Stimulated activated naive CD8-positive, alpha-beta T cell treated with anti-CD3 and anti-CD28 coated beads, Interleukin-15, Interleukin-2, amounts not matched to agents 100 ng/mL and 50 ng/mL, for 24 hours (primary cell): ENCODE data around the gene UNC45A.

ENCODE experiments used
- H3K27ac Mint-ChIP-seq: one replicate; pipeline ENCODE4 v1.8.0; 2021; ENCODE audit warnings: mild to moderate bottlenecking, mixed read lengths
- H3K27me3 Mint-ChIP-seq: one replicate; pipeline ENCODE4 v1.8.0; 2021; ENCODE audit warnings: mixed read lengths
- H3K36me3 Mint-ChIP-seq: one replicate; pipeline ENCODE4 v1.8.0; 2021; ENCODE audit warnings: low read depth, mixed read lengths
- H3K4me1 Mint-ChIP-seq: one replicate; pipeline ENCODE4 v1.8.0; 2021; ENCODE audit warnings: low read depth, mixed read lengths
- H3K4me3 Mint-ChIP-seq: one replicate; pipeline ENCODE4 v1.8.0; 2021; ENCODE audit warnings: mild to moderate bottlenecking, mixed read lengths
- H3K9me3 Mint-ChIP-seq: one replicate; pipeline ENCODE4 v1.8.0; 2021; ENCODE audit warnings: mixed read lengths

Gene UNC45A

GRCh38 chr15:90941038-90941437, 6.0 kb downstream of the UNC45A start:
- Mint-ChIP-seq H3K4me3 (no peak overlapping the region), H3K27ac (no peak overlapping the region), H3K36me3 (peaks cover 60% of the 10 kb centered on the region), H3K4me1 (peaks cover 9% of the 10 kb centered on the region), H3K9me3 (no peaks in the 10 kb centered on the region), H3K27me3 (no peaks in the 10 kb centered on the region)

GRCh38 chr15:90942354-90943120, 7.5 kb downstream of the UNC45A start:
- Mint-ChIP-seq H3K4me1 (no peaks in the 10 kb centered on the region), H3K36me3 (peaks cover 54% of the 10 kb centered on the region)

GRCh38 chr15:90945091-90945490, 10.0 kb downstream of the UNC45A start:
- Mint-ChIP-seq H3K4me3 (no peak overlapping the region), H3K27ac (no peak overlapping the region), H3K4me1 (no peaks in the 10 kb centered on the region), H3K36me3 (peaks cover 58% of the 10 kb centered on the region), H3K27me3 (no peaks in the 10 kb centered on the region), H3K9me3 (no peaks in the 10 kb centered on the region)

More at GRCh38 chr15:90942354-90943120, 7.5 kb downstream of the UNC45A start:
- Mint-ChIP-seq H3K4me3 (no peak overlapping the region), H3K27me3 (no peaks in the 10 kb centered on the region), H3K27ac (no peak overlapping the region), H3K9me3 (no peaks in the 10 kb centered on the region)

DNA sequence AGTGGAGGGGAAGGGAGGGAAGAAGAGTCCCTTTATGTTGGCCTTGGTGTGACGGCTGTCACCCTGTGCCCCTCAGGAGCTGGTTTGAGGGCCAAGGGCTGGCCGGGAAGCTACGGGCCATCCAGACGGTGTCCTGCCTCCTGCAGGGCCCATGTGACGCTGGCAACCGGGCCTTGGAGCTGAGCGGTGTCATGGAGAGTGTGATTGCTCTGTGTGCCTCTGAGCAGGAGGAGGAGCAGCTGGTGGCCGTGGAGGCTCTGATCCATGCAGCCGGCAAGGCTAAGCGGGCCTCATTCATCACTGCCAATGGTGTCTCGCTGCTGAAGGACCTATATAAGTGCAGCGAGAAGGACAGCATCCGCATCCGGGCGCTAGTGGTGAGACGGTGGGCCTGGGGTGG, 11.5 kb downstream of the UNC45A start:
- peaks cover 48% of the 10 kb centered on the region for H3K36me3 Mint-ChIP-seq
- no peak overlapping the region for H3K27ac Mint-ChIP-seq
- H3K27me3 Mint-ChIP-seq, result no peaks in the 10 kb centered on the region
- no peaks in the 10 kb centered on the region for H3K9me3 Mint-ChIP-seq
- no peaks in the 10 kb centered on the region for H3K4me1 Mint-ChIP-seq
- no peak overlapping the region for H3K4me3 Mint-ChIP-seq

- Mint-ChIP-seq H3K9me3 (no peaks in the 10 kb centered on the region), H3K4me1 (no peaks in the 10 kb centered on the region), H3K4me3 (no peak overlapping the region), H3K27me3 (no peaks in the 10 kb centered on the region), H3K36me3 (peaks cover 53% of the 10 kb centered on the region), H3K27ac (no peak overlapping the region)
These were observed 12.0 kb downstream of the UNC45A start for GRCh38 chr15:90946941-90947576.

DNA sequence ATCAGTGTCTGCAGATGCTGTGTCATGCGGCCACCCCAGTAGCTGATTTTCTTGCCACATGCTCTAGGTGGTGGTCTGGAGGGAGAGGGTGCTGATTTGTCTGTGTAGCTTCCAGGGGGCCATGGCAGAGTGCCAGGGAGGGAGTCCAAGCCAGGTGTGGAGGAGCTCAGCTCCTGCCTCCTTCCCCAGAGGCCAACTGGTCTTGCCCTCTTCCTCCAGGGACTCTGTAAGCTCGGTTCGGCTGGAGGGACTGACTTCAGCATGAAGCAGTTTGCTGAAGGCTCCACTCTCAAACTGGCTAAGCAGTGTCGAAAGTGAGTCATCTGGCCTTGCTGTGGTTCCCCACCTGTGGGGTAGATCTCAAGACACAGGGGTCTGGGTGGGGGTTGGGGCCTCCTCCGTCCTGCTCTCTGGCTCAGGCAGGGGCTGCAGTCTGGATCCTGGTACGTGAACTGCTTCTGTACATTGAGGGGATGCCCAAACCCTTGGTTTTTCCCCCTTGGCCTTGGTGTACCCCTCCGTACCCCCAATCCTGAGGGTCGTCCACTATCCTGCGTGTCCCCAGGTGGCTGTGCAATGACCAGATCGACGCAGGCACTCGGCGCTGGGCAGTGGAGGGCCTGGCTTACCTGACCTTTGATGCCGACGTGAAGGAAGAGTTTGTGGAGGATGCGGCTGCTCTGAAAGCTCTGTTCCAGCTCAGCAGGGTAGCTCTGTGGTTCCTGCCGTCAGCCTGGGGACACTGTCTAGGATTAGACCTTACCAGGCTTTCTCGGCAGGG, 12.7 kb downstream of the UNC45A start:
- peaks cover 53% of the 10 kb centered on the region for H3K36me3 Mint-ChIP-seq
- no peaks in the 10 kb centered on the region for H3K4me1 Mint-ChIP-seq
- H3K9me3 Mint-ChIP-seq, result no peaks in the 10 kb centered on the region
- peak overlapping the region; percentile 8 for H3K4me3 Mint-ChIP-seq
- no peaks in the 10 kb centered on the region for H3K27me3 Mint-ChIP-seq
- H3K27ac Mint-ChIP-seq, result no peak overlapping the region

DNA sequence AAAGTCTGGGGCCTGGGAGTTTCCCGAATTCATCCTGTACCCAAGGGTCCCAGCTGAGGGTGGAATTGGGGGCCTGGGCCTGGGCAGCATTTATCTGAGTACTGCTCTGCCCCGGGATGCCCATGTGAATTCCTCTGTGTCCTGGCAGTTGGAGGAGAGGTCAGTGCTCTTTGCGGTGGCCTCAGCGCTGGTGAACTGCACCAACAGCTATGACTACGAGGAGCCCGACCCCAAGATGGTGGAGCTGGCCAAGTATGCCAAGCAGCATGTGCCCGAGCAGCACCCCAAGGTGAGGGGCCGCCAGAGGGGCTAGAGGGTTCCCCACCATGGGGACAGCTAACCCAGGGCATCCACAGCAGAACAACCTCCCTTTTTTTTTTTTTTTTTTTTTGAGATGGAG, 13.4 kb downstream of the UNC45A start:
- H3K9me3 Mint-ChIP-seq, result no peaks in the 10 kb centered on the region
- H3K27ac Mint-ChIP-seq, result no peak overlapping the region
- H3K27me3 Mint-ChIP-seq, result no peaks in the 10 kb centered on the region
- peaks cover 55% of the 10 kb centered on the region for H3K36me3 Mint-ChIP-seq
- no peaks in the 10 kb centered on the region for H3K4me1 Mint-ChIP-seq
- no peak overlapping the region for H3K4me3 Mint-ChIP-seq

DNA sequence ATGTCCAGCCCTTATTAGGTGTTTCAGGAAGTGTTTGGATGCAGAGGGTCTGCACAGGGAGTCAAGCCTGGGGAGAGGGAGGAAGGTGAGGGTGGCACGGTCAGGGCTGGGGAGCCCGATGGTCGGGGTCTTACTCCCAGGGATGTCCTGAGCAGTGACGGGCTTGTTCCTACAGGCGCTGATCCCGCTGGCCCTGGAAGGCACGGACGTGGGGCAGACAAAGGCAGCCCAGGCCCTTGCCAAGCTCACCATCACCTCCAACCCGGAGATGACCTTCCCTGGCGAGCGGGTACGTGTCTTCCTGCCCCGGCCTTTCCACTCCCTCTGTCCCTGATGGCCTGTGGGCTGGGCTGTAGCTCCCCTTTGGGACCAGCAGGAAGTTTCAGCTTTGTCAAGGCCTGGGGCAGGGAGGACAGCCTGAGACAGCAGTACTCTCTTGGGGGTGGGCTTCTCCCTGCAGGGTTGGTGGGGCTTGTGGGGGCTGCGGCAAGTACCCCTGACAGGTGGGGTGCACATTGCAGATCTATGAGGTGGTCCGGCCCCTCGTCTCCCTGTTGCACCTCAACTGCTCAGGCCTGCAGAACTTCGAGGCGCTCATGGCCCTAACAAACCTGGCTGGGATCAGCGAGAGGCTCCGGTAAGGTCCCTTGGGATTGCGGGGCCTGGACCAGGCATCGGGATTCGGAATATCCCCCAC, 15.0 kb downstream of the UNC45A start:
- H3K4me1 Mint-ChIP-seq, result no peaks in the 10 kb centered on the region
- peaks cover 52% of the 10 kb centered on the region for H3K36me3 Mint-ChIP-seq
- no peaks in the 10 kb centered on the region for H3K27me3 Mint-ChIP-seq
- no peaks in the 10 kb centered on the region for H3K9me3 Mint-ChIP-seq
- H3K27ac Mint-ChIP-seq, result no peak overlapping the region
- H3K4me3 Mint-ChIP-seq, result no peak overlapping the region

GRCh38 chr15:90950676-90951075, 15.6 kb downstream of the UNC45A start:
- no peak overlapping the region for H3K27ac Mint-ChIP-seq
- H3K4me3 Mint-ChIP-seq, result no peak overlapping the region
- no peaks in the 10 kb centered on the region for H3K9me3 Mint-ChIP-seq
- no peaks in the 10 kb centered on the region for H3K27me3 Mint-ChIP-seq
- H3K36me3 Mint-ChIP-seq, result peaks cover 50% of the 10 kb centered on the region
- H3K4me1 Mint-ChIP-seq, result peaks cover 1% of the 10 kb centered on the region

DNA sequence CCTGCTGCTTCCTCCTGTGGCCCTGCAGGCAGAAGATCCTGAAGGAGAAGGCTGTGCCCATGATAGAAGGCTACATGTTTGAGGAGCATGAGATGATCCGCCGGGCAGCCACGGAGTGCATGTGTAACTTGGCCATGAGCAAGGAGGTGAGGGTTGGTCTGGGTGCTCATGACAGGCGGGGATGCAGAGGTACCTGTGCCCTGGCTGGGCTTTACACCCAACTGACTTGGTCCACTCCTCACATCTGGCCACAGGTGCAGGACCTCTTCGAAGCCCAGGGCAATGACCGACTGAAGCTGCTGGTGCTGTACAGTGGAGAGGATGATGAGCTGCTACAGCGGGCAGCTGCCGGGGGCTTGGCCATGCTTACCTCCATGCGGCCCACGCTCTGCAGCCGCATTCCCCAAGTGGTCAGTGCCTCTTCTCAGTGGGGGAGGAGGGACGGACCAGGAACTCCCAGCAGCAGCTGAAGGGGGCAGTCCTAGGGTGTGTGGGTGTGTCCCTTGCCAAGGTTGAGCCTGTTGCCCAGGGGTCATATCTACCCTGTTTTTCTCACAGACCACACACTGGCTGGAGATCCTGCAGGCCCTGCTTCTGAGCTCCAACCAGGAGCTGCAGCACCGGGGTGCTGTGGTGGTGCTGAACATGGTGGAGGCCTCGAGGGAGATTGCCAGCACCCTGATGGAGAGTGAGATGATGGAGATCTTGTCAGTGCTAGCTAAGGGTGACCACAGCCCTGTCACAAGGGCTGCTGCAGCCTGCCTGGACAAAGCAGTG, 18.0 kb downstream of the UNC45A start:
- no peak overlapping the region for H3K4me3 Mint-ChIP-seq

GRCh38 chr15:90953947-90954711, 19.0 kb downstream of the UNC45A start:
- peaks cover 40% of the 10 kb centered on the region for H3K36me3 Mint-ChIP-seq
- H3K4me1 Mint-ChIP-seq, result peaks cover 12% of the 10 kb centered on the region
- no peaks in the 10 kb centered on the region for H3K9me3 Mint-ChIP-seq
- peak overlapping the region; percentile 92 for H3K27ac Mint-ChIP-seq
- peak overlapping the region; percentile 88 for H3K4me3 Mint-ChIP-seq
- H3K27me3 Mint-ChIP-seq, result no peaks in the 10 kb centered on the region

More for the DNA sequence above, 18.0 kb downstream of the UNC45A start:
- Mint-ChIP-seq H3K27me3 (no peaks in the 10 kb centered on the region), H3K4me1 (peaks cover 12% of the 10 kb centered on the region), H3K36me3 (peaks cover 45% of the 10 kb centered on the region), H3K27ac (peak overlapping the region; percentile 11), H3K9me3 (no peaks in the 10 kb centered on the region)

- Mint-ChIP-seq H3K4me1 (peaks cover 12% of the 10 kb centered on the region), H3K27ac (peak within 1 kb of the TSS; percentile 92), H3K9me3 (no peaks in the 10 kb centered on the region), H3K27me3 (no peaks in the 10 kb centered on the region), H3K4me3 (peak within 1 kb of the TSS; percentile 88), H3K36me3 (peaks cover 41% of the 10 kb centered on the region)
These were observed 19.9 kb downstream of the UNC45A start, which contains the start of gene RCCD1 for GRCh38 chr15:90954712-90955623. RCCD1 (plus strand) TSS chr15:90954884; CDS start chr15:90956735, 1,851 bp downstream.
